C1 segment of cervical spinal cord (tissue), 14 donors: ENCODE results near the gene NEK6.

Experiments used
- DNase-seq, 14 donors: peaks; one replicate each; lab custom pipeline; 2025; lab: John Stamatoyannopoulos, UW

The NEK6 gene

GRCh38 chr9:124353166-124353768 is 95.5 kb downstream of the NEK6 start:
- no peak for DNase-seq

- DNase-seq = no peak
These were observed 96.1 kb downstream of the NEK6 start for GRCh38 chr9:124353811-124354274.

DNA sequence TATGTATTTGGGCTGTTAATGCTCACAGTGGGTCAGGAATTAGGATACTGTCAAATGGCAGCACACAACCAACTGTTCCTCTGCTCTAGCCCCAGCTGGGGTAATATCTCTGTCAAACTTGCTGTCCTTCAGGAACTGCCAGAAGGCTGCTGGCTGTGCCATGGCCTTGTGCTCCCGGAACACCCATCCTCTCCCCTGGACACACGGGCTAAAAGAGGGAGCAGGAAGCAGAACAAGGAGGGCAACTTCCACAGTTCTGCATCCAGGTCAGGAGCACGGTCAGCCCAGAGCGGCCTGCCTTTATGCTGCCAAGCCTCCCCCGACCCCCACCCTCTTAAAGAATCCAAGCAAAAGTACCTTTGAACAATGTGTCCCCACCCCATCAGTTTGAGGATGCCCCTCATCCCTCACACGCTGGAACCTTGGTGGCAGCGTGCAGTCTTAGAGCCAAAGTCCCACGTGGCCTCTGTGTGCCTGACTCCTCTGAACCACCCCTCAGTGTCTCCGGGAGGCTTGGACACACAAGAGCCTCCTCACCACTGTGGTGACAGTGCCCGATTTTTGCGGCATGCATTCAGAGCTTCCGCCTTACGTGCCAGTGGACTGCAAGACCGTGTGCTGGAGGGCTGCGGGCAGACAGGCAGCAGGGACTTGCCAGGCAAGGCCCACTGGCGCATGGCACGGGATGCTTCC is 96.7 kb downstream of the NEK6 start:
- DNase-seq = no peak

GRCh38 chr9:124355039-124355940 is 97.5 kb downstream of the NEK6 start:
- no peak for DNase-seq

GRCh38 chr9:124355941-124356744 is 98.4 kb downstream of the NEK6 start:
- DNase-seq = no peak

DNA sequence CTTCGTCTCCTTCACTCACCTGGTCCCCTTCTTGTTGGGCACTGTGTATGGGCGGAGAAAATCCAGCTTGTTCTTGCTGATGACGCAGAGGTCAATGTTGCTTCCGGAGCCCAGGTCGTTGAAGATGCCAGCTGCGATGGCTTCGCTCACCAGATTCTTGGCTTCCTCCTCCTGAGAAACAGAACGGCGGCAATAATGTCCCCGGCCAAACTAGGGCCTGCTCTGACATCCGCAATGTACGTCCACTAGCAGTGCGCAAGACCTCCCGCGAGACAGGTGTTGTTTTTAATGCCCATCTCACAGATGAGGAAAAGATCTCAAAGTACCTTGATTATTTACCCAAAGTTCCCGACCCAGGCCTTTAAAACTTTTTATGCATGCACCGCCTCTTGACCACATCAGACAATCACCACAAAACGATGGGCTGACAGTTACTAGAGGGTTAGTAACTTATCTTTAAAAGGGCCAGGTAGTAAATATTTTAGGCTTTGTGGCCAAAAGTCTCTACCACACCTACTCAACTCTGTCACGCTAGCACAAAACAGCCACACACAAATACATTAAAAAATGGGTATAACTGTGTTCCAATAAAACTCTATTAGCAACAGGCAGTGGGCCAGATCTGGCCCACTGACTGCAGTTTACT is 99.1 kb downstream of the NEK6 start:
- no peak for DNase-seq

DNA sequence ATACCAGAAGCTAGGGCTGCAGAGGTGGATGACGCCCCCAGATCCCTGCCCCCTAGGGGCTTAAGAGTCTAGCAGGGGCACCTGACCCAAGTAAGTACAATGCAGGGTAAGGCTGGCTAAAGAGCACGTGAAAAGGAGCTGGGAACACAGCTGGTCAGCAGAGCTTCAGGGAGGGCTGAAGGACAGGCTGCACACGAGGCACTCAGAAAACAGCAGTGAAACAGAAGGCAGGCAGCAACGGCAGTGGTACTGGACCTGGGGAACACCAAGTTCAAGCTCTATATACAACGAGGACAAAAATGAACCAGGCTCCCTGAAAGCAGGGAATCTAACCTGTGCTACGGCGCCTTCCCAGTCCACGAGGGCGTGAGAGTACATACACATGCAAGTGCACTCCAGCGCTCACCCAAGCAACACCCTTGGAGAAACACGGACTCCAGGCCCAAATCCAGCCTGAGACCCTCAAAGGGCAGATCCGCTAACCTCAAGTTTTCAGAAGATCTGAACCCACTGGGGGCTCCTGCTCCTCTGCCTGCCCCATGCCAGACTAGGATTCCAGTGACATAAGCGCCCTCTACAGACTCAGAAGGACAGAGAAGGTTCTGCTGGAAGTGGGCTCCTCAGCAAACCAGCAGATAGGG is 100.1 kb downstream of the NEK6 start:
- no peak for DNase-seq

DNA sequence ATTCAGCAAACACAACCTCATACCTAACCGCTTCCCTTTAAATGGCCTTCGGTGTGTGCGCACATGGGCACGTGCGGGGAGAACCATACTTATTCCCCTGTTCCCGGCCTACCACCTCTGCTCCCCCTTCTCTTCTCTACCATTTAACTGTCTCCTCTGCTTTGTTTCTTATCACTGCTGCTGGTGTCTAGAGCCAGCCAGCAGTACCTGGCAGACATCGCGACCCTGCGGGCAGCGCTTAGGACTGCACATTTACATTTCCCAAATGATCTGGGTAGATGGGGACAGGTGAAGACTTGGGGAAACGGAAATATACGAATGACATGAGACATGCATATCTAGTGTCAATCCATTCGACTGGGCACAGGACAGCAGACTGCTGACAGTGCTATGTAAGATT is 100.9 kb downstream of the NEK6 start:
- DNase-seq = no peak

- no peak for DNase-seq
These were observed 101.7 kb downstream of the NEK6 start for GRCh38 chr9:124359426-124359825.

- no peak for DNase-seq
These were observed 102.3 kb downstream of the NEK6 start for GRCh38 chr9:124359855-124360678.

GRCh38 chr9:124361128-124361527 is 103.4 kb downstream of the NEK6 start:
- no peak for DNase-seq

DNA sequence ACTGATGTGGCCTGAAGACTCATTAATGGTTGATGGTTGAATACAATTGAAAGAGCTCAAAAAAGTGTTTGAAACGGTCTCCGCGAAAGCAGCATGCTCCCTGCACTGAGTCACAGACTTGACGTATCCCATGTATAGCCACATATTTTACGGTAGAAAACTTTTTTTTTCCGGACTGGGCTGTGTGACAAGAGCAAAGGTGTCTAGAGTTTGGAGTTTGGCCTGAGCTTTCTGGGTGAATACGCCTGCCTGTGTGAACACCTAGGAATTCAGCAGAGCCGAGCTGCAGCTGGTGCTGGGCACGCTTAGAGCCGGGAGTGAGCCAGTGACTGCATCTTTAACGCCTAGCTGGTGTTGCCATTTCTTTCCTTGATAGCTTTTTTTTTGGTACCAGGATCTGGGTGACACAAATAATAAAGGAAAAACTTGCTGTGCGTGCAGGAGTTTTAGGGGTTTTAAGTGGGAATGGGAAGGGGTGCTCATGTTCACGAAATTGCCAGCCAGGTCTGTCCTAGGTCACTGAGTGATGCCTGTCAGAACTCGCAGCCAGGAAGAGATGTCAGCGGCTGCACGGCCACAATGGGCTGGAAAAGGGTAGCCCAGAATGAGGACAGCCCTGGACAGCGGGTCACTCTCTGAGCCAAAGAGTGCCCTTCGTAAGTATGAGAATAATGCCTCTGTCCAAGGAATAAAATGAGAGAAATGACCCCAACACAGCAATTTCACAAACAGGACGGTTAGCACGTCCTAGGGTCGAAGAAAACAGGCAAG is 105.8 kb downstream of the NEK6 start:
- DNase-seq = no peak

- no peak for DNase-seq
These were observed 106.4 kb downstream of the NEK6 start for GRCh38 chr9:124364141-124364540.

DNA sequence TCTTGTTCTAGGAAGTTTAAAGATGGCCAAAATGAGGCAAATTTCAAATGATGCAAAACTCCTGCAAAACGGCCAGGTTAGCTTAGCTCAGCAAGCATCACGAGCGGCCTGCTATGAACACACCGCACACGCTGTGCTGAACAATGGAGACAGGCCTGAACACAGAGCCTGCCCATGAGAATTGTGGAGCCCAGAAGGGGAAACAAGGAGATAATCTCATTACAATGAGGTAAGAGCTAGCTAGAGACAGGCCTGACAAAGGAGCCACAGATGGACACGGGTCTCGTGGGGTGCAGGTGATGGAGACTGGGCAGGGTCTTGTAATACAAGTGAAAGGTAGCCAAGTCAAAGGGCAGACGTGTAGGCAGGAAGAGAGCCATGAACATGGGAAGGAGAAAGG is 107.3 kb downstream of the NEK6 start:
- DNase-seq = no peak

- DNase-seq = no peak
These were observed 108.9 kb downstream of the NEK6 start for GRCh38 chr9:124366476-124367220.

DNA sequence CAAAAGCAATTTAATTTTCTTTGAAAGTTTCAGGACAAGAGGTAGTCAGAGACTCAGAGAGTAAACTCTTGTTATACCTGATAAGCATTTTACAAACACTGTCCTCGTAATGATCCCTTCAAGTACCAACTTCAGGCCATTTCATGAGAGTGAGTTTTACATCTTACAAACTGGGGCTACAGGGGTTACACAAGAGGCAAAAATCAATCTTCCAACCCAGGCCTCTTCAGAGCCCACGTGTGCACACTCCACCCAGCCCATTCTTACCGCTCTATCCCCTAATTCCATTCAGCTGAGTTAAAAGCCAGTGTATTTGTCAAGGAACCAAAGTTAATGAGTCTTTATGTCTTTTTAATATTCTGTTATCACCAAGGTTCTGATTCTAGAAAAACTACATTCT is 110.9 kb downstream of the NEK6 start:
- DNase-seq = no peak

DNA sequence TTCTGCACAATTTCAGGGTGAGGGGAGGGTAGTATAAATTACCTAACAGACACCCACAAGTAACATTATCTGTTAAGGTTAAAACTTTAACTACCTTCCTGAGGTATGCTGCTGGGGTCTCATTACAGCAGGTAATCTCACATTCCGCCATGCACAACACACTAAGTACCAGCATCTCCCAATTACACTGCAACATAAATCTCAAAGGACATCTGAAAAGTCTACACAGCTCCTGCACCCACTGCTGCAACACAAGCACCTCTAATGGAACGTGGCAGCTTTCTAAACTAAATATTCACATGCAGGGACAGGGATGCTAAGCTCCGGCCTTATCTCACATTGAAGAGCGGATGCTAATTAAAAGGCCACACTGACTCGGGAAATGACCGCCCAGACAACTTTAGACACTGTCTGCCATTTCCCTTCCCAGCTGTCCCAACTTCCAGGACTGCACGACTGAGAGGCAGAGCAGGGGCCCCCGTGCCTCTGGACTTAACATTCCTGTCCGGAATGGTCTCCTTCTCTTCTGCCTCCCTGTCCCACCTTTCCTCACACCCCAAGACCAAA is 111.6 kb downstream of the NEK6 start:
- DNase-seq = no peak
